ENCODE data around the gene ACVR1B.

ACVR1B gene

DNA sequence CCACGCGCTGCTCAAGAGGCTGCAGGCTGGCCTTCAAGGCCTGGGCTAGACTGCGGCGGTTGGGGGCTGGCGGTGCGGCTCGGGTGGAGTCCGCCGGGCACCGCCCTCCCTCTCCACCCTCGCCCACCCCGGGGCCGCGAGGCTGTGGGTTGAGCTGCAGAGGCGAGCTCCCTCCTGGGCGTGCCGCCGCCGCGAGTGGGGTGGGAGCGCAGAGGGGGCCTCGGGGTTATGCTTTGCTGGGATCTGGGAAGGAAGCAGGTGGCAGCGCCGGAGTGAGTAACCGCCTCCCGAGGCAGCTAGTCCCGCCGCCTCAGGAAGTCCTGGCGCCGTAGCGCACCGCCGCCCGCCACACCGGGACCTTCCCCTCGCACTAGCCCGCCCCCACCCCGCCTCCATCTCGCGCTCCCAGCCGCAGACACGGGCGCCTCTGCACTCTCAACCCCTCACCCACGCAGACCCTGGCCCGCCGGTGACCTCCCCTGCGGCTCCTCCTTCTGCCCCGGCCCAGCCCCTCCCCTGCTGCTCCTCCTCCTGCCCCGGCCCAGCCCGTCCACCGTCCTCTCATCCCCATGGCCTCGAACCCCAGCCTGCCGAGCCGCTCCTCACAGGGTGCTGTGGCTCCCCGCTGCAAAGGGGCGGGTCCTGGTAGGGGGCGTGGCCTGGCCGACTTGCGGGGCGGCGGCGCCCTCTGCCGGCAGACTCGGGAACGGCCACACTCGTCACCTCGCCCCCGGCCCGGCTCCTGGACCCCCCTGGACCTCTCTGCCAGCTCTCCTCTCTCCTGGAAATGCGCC is 71.9 kb downstream of the ACVR1B start:
- peak; percentile 97 for DNase-seq (ENCODE audit: low spot score)

DNA sequence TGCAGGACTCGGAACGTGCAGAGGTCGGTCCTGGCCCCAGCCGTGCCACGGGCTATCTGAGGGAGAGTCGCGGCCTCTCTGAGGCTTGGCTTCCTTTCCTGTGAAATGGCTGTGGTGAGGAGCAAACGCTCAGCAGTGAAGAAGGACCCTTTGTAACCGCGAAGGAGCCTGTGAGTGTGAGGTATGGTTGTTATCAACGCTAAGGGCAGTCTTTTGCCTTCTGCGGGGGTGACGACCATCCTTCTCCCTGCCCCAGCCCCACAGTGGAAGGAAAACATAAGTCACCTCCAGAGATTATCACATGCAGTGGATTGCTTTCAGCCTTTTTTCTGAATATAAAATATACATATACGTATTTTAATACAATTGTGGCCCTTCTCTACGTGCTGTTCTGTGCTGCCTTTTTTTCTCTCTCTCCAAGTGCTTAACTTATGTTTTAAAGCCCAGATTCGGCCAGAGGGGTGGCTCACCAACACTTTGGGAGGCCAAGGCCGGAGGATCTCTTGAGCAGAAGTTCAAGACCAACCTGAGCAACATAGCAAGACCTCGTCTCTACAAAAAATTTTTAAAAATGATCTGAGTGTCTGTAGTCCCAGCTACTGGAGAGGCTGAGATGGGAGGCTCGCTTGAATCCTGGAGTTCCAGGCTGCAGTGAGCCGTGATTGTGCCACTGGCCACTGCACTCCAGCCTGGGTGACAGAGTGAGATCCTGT is 72.6 kb downstream of the ACVR1B start:
- no peak for DNase-seq (ENCODE audit: low spot score)

DNA sequence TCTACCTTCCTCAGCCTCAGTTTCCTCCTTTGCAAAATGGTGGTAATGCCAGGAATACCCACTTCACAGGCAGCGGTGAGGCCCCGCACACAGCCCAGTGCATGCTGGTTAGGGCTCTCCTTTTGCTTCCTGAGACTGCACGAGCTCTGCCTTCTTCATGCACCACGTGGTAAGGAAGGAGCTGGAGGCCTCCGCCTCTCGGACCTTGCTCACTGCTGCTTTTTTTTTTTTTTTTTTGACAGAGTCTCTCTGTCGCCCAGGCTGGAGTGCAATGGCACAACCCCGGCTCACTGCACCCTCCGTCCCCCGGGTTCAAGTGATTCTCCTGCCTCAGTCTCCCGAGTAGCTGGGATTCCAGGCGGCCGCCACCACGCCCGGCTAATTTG is 73.3 kb downstream of the ACVR1B start:
- no peak for DNase-seq (ENCODE audit: low spot score)

DNA sequence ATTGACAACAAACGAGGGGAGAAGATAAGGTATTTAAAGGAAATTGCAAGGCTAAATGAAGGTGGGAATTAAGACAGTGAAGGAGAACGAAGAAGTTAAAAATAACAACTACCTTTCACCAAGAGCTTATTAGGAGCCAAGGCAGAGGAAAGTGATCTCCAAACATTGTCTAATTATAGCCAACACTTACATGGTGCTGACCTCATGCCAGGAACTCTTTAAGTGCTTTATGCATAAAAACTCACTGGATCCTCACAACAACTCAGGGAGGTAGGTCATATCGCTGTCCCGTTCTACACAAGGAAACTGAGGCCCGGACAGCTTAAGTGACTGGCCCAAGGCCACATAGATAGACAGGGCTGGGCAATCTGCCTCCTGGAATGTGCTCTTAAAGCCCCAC is 74.8 kb downstream of the ACVR1B start:
- no peak for DNase-seq (ENCODE audit: low spot score)

DNA sequence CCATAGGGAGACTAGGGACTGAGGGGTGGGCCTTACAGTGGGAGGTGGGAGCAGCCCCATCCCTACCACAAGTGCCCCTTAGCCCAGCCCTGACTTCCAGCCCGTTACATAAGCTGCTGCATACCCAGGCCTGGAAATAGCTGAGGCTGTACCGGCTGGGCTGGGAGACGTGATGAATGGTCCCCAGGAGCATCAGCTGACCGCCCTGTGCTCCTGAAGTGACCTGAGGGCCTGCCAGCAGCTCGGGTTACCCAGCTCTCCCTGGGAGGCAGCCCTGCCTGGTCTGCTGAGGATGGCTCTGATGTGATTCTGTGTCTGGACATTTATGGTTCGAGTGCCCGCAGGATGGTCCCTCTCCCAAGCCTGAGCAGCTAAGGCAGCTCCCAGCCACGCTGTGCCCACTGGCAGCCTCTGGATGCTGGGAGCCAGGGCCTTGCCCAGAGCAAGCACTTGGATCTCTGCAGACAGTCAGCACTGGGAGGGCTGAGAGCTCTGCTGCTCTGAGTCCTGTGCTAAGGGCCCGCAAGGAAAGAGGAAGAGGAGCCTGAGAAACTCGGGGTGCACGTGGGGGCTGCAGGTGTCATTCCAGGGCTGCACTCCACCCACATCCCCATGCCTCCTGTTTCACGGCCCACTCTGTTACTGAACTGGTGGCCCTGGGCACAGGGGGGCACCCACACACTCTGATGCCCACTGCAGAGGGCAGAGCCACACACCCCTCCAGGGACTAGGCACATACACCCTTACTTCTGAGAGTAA is 75.8 kb downstream of the ACVR1B start:
- no peak for DNase-seq (ENCODE audit: low spot score)

DNA sequence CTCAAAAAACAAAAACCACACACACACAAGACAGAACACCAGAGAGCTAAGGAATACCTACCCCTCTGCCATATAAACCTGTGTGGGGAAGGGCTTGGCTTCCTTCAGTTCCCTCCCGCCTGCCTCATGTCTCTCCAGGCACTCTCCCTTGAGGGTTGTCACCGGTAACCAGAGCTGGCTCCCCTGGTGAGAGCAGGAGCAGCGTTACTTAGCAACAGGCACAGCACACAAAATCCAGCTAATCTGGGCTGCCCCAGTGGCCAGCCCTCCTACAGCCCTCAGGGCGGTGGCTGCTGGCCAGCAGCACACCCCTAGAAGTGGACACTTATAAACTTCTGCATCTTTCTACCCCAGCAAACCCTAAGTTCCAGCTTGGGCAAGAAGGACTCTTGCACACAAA is 78.2 kb downstream of the ACVR1B start:
- peak; percentile 90 for DNase-seq (ENCODE audit: low spot score)

DNA sequence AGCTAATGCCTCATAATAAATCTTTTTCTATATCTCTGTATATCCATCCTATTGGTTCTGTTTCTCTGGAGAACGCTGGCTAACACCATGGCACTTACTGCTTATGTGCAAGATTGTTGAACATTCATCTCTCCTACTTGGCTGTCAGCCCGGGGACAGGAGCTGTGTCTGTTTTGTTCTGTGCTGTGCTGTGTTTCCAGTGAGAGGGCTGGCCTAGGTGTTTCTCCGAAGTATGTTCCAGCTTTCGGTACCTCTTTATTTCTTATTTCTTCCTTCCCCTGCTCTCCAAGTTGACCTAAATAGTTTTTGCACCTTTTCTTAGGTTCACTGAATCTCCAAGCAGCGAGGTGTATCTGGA is 80.9 kb downstream of the ACVR1B start:
- DNase-seq (ENCODE audit: low spot score): no peak

DNA sequence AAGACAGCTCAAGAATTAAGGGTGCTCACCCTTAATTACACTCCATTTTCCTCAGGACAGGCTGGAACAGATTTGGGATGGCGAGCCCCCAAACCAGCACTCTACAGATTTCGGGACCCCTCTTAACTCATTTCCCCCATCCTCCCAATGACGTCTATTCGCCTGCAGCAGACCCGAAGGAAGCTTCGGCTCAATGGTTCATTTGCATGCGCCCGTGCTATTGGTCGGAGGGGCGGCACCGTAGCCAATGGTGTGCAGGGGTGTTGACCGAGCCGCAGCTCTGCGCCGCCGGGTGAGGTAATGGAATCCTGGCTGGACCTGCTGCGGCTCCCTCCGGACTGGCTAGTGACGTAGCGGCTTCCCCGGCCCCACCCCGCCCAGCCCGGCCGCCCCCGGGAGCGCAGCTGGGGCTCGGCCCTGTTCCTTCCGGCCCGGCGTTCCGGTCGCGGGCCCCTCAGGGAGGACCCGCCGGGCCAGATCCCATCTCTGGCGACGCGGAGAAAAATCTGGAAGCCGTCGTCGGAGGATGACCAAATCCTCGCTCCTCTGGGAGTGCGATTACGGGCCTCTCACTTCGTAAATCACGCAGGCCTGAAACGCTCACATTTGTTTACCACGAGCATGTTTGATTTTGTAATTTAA is 81.4 kb downstream of the ACVR1B start:
- DNase-seq (ENCODE audit: low spot score): peak; percentile 99

DNA sequence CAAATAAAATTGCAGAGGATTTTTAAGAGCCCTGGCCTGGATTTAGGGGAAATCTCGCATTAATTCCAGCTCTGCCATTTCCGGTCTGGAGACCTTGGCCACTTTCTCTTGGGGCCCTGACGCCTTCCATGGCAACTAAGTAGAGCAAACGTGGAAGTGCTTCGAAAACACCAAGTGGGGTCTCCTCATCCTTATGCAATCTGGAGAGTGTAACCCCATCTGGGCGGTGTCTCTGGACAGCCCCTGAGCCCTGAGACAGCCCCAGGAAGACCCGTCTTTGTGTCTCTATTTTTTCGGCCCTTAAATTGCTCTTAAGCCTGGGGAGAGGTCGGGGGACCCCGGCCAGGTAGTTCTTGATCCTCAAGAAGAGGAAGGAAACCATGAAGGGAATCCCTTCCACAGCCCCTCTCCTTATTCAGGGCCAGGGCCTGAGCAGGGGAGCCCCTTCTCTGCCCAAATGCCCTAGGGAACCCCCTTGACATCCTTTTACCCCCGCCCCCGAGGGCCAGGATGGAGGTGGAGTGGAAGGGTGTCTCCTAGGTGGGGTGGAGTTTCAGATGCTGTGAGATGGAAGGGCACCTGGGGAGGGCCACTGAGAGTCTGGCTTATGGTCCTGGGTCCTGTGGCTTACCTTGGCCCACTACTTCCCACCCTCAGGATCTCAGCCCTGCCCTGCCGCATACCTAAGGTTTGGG is 82.1 kb downstream of the ACVR1B start:
- DNase-seq (ENCODE audit: low spot score): no peak

DNA sequence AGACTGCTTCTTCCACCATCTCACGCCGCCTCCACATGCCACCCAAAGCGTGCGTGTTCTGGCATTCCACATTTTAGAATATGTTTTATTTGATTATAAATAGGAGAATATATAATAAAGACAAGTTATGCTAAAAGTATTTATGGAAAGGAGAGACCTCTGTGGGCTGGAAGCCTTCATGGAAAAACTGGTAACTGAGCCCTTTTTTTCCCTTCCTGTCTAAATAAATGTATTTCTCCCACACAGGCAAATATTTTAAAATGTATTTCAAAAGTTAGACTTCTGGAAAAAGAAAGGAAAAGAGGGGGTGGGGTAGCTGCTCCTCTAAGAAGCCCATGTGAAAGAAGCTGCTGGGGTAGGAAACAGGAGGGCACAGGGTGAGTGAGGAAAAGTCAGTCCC is 83.7 kb downstream of the ACVR1B start:
- DNase-seq (ENCODE audit: low spot score): no peak

DNA sequence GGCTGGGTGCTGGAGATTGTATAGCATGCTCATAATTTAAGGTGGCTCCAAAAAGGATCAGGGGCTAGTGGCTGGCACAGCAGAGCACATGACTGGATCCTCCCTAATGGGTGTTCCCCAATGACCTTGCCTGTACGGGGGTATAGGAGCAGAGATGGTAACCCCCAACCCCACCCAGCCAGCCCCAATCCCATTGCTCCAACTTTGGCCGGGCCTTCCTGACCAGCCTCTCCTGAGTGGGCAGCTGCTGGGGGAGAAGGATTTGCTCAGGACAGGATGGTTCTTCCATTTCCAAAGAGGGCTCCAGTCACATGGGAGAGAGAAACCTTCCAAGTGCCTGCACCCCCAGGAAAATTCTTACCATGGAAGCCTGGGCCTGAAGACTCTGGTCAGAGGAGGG is 84.4 kb downstream of the ACVR1B start:
- no peak for DNase-seq (ENCODE audit: low spot score)

DNA sequence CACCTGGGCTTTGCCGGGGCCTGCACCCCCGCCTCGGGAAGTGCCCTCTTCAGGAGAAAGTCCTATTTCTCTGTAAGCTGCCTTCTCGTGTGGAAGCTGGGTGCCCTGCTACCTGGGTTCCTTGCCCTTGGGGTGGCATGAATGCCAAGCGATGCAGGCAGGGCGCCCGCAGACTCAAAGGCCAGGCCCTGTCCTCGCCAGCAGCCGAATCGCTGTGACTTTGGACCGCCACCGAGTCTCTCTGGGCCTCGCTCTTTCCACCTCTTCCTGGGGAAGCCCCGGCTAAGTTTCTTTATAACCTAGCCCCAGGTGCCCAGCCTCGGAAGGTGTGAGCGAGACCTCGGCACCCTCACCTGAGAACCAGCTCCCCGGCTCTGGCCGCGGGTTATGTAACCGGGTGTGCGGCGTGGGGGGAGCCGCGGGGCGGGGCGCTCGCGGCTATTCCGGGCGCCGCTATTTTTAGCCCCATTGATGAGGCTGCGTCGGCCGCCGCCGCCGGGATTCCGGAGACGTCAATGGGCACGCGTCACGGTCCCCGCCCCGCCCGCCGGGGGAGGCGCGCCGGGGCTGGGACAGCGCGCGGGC is 85.2 kb downstream of the ACVR1B start:
- peak; percentile 89 for DNase-seq (ENCODE audit: low spot score)

DNA sequence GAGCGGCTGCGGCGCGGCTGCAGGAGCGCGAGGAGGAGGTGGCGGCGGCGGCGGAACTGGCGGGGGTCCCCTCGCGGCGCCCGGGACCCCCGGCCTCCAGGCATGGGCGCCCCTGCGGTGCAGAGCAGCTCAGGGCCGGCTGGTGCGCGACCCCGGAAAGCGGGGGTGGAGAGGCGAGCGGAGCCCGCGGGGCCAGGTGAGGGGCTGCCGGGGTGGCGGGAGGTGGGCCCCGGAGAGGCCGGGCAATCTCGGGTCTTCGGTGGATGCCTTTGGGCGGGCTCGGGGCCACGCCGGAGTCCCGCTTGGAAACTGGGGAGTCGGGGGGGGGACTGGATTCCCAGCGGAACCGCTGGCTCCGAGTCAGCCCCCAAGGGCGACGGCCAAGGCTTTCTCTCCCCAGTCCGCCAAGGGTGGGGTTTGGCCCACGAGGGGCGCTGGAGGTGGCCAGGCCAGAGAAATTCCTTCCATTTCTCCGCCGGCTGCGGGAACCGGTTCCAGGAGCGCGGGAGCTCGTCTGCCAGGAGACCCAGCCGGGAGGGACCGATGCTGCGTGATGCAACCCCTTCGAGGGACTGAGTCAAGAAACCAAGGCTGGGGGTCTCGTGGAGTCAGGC is 85.9 kb downstream of the ACVR1B start:
- DNase-seq (ENCODE audit: low spot score): peak; percentile 86

DNA sequence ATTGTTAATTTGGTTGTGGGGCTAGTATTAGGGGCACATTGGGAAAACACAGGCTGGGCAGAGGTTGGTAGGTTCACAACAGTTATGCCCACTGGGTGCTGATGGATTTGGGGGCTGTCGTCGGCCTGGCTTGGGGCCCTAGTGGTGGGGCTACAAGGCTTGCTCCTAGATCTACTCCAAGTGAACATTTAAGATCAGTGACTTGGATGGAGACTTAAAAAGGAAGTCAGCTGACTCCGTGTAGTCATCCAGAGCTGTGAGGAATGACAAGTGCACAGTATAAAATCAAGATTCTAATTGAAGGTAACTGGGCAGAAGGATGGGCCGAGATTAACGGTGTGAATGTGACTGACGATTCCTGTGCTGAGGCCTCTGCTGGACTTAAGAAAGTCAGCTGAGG is 86.9 kb downstream of the ACVR1B start:
- DNase-seq (ENCODE audit: low spot score): no peak

DNA sequence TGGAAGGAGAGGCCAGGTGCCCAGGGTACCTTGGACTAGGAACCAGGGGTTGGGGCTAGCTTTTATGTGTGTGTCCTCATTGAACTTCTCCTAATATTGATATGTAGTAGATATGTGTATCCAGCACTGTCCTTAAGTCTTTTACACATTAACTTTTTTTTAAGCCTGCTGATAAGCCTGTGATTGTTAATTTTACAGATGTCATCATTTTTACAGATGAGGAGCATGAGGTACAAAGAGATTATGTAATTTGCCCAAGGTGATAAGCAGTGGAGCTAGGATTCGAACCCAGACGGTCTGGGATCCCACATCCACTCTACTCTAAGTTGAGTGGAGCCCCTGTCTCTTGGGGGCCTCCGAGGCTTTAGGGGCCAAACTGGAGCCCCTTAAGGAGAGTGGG is 89.5 kb downstream of the ACVR1B start:
- no peak for DNase-seq (ENCODE audit: low spot score)

DNA sequence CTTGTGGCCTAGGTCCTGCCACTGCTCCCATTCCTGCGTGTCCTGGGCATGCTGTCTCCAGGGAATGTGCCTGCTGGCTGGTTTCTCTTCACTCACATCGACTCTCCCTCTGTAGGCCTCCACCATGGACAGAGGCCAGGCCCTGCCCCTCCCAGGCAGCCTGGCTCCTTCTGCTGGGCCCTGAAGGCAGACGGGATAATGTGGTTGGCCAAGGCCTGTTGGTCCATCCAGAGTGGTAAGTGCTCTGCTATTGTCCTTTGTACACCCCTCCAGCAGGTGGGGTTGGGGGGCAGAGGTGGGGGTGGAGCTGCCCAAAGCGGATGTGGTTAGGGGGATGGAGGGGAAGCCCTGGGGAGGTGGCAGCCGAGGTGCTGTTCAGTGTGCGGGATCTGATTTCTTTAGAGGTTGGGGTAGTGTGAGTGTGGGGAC is 90.2 kb downstream of the ACVR1B start:
- DNase-seq (ENCODE audit: low spot score): no peak

DNA sequence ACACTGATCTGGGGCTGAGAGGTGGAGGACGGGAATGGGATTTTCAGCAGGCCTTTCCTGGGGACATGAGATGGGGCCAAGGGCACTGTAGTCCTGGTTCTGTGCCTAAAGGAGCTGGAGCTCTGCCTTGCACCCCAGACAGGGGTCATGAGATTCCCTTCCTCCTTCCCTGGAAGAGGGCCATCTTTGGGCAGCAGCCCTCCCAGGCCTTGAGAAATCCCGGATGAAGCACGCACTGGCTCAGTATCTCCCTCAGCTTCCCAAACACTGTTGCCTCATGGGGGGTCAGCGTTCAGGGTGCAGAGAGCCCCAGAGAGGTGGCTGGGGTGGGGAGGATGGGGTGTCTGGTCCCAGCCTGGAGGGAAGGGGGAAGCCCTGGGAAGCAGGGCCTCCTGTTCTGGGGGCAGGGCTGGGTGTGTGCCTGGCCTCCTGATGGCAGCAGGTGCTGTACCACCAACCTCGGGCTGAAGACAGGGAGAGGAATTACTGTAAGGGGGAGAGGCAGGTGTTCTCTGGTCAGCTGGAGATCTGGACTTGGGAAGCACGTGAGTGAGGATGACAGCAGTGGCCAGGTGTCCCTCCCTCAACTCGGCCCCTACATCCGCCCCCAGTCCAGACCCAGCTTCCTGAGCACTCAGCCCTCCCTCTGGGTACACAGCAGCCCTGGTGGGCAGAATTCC is 91.3 kb downstream of the ACVR1B start:
- DNase-seq (ENCODE audit: low spot score): no peak

DNA sequence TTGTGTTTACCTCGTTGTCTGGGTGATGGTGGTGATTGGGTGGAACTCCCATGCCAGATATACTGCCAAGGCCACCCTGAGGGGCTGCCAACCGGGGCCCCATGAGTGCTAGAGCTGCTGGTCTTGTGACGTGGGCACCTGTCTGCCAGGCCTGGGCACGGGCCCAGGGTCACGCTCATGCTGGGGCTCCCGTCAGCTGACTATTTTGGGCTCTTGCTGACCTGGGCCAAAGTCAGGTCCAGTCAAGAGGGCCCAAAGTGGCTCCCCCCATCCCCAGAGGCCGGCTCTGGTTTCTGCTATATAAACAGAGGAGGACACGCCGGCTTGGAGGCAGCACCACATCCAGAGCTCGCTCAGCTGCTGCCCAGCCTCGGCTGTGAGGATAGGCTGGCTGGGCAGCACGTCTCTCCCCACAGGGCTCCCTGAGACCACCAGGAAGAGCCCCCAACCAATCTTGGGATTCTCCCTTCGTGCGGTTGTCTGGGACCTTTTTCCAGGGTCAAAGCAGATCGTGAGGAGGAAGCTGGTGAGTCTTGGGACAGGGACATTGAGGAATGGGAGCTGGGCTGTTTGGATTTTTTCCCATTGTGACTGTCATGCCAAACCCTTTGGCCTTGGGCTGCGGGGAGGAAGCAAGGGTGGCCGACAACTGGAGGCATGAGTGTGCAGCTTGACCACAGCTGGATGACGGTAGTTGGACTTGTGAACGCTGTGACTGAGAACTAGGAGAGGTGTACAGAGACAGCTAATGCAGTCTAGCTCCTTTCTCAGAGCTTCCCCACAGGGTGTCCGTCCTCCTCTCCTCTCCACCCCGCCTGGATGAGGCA is 92.1 kb downstream of the ACVR1B start:
- no peak for DNase-seq (ENCODE audit: low spot score)

DNA sequence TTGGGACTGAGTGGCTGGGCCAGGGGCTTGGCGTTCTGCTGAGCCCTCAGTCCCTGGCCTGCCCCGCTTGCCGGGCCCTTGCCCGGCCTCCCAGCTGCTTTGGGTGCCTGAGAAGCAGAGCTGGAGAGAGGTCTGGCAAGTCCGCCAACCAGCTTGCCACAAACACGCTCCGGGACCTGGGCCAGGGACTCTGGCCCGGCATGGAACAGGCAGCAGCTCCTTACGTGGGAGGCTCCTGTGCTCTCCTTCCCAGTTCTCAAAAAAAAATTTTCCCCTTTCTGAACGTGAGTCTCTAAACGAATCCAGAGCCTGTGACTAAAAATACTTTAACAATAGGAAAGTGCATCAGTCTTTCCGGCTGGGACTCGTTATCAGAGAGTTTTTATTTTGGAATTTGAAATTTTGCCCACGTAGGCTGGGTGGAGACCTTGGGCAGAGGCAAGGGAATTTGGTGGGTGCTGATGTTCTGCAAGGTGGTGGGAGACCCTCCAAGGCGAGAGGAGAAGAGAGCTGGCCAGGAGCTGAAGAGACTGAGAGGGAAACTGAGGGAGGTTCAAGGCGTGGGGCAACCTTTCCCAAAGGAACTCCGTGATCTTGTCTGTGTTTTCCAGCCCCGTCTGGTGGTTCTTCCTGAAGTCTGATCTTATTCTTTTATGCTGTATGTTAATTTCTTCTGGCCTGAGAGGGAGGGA is 92.9 kb downstream of the ACVR1B start:
- DNase-seq (ENCODE audit: low spot score): no peak

All from ecto neural progenitor cell (in vitro differentiated cells).